HG03175 (cell line): ENCODE results near the gene GABRA4.
A peak's percentile ranks its signal among the peaks of the same experiment; 100 is the strongest.

Experiments
- ATAC-seq: cut with Tn5 transposase; IDR thresholded peaks from one replicate; pipeline ENCODE4 v1.9.1; 2021; ENCODE audit warnings: mild to moderate bottlenecking, moderate library complexity; ENCODE audit not compliant: unreplicated experiment

The GABRA4 gene

GRCh38 chr4:46933686-46934085 is 59.7 kb downstream of the GABRA4 start:
- no peak for ATAC-seq

GRCh38 chr4:46931981-46932380 is 61.4 kb downstream of the GABRA4 start:
- peak; percentile 87 for ATAC-seq

GRCh38 chr4:46930891-46931290 is 62.5 kb downstream of the GABRA4 start:
- no peak for ATAC-seq

GRCh38 chr4:46927201-46927600 is 66.2 kb downstream of the GABRA4 start:
- ATAC-seq, result no peak

GRCh38 chr4:46924789-46925529 is 68.4 kb downstream of the GABRA4 start:
- ATAC-seq, result no peak

- no peak for ATAC-seq
Measured at GRCh38 chr4:46922205-46922604, 71.2 kb downstream of the GABRA4 start.

GRCh38 chr4:46909078-46909477 is 84.3 kb downstream of the GABRA4 start, which contains the start of gene COX7B2:
Gene COX7B2, minus strand, starts transcription at chr4:46909245. Its CDS starts 174,053 bp downstream, at chr4:46735192.
- no peak for ATAC-seq

- no peak for ATAC-seq
Measured at GRCh38 chr4:46908148-46908547, 85.2 kb downstream of the GABRA4 start.

- ATAC-seq, result no peak
Measured at GRCh38 chr4:46900082-46900481, 93.3 kb downstream of the GABRA4 start.

- ATAC-seq, result no peak
Measured at GRCh38 chr4:46894826-46895225, 98.6 kb downstream of the GABRA4 start.

- no peak for ATAC-seq
Measured at GRCh38 chr4:46890056-46890455, 103.3 kb downstream of the GABRA4 start.

GRCh38 chr4:46889410-46889809 is 104.0 kb downstream of the GABRA4 start:
- no peak for ATAC-seq

- no peak for ATAC-seq
Measured at GRCh38 chr4:46886711-46887110, 106.7 kb downstream of the GABRA4 start.

GRCh38 chr4:46878641-46879040 is 114.7 kb downstream of the GABRA4 start:
- no peak for ATAC-seq

GRCh38 chr4:46874811-46875210 is 118.6 kb downstream of the GABRA4 start:
- ATAC-seq, result no peak

- no peak for ATAC-seq
Measured at GRCh38 chr4:46870411-46870810, 123.0 kb downstream of the GABRA4 start.
